Brain microvascular endothelial cell (primary cell): ENCODE results near the gene GRAMD1B.
"Not testable (repeated sequence)": the region's sequence is repeated elsewhere in the genome, so short reads cannot be mapped to it uniquely, and the experiment has no call there.

Experiments used
- DNase-seq: peaks from one replicate; pipeline ENCODE4 v3.0.0-alpha.2; 2020
- H3K27ac ChIP-seq: fragments of 250-450 bp; sonication (Bioruptor Pico); 2 replicates; pipeline ENCODE4 v1.5.1; 2020; ENCODE audit warnings: mild to moderate bottlenecking, moderate library complexity
- H3K27me3 ChIP-seq: fragments of 250-450 bp; sonication (Bioruptor Pico); replicated peaks from 2 replicates; pipeline ENCODE4 v1.5.1; 2020; ENCODE audit warnings: mild to moderate bottlenecking
- H3K36me3 ChIP-seq: fragments of 250-450 bp; sonication (Bioruptor Pico); replicated peaks from 2 replicates; pipeline ENCODE4 v1.5.1; 2020; ENCODE audit warnings: mild to moderate bottlenecking
- H3K4me3 ChIP-seq: 2 replicates; pipeline ENCODE4 v1.5.1; 2011; ENCODE audit warnings: low read depth, mild to moderate bottlenecking, control low read depth, low read length, moderate library complexity
- CTCF ChIP-seq: IDR thresholded peaks from 2 replicates; pipeline ENCODE4 v1.5.1; 2011; ENCODE audit warnings: low read depth, mild to moderate bottlenecking, moderate library complexity, low read length, control low read depth, inconsistent platforms; ENCODE audit errors: missing control alignments
- in situ Hi-C: cut with HindIII; loops from 2 replicates; pipeline ENCODE4 v1.10.0; 2017; ENCODE audit warnings: low sequenced_read_pairs, low pct_ligation_motif_present

The GRAMD1B gene

GRCh38 chr11:123519055-123519796 is 89.2 kb downstream of the GRAMD1B start:
- in situ Hi-C loops = no loop called here
- no peaks in the 10 kb centered on the region for H3K27me3 ChIP-seq
- no peak for TF ChIP-seq CTCF
- no peak overlapping the region for H3K27ac ChIP-seq
- DNase-seq = peak; percentile 15
- no peak overlapping the region for H3K4me3 ChIP-seq
- H3K36me3 ChIP-seq = no peaks in the 10 kb centered on the region

- TF ChIP-seq CTCF = no peak
- Histone ChIP-seq H3K4me3 (no peak overlapping the region), H3K27ac (no peak overlapping the region), H3K36me3 (no peaks in the 10 kb centered on the region), H3K27me3 (no peaks in the 10 kb centered on the region)
- in situ Hi-C loops = no loop called here
- DNase-seq = no peak
These were observed 89.7 kb downstream of the GRAMD1B start for GRCh38 chr11:123519797-123520193.

- H3K27me3 ChIP-seq, H3K36me3 ChIP-seq, H3K27ac ChIP-seq, in situ Hi-C loops, H3K4me3 ChIP-seq: not testable (repeated sequence)
- DNase-seq = peak; percentile 30
These were observed 90.4 kb downstream of the GRAMD1B start for GRCh38 chr11:123520476-123520875.

GRCh38 chr11:123521001-123521400 is 90.9 kb downstream of the GRAMD1B start:
- H3K36me3 ChIP-seq = no peaks in the 10 kb centered on the region
- no peaks in the 10 kb centered on the region for H3K27me3 ChIP-seq
- H3K4me3 ChIP-seq = no peak overlapping the region
- H3K27ac ChIP-seq = no peak overlapping the region
- in situ Hi-C loops = no loop called here
- DNase-seq = no peak
- TF ChIP-seq CTCF = no peak

DNA sequence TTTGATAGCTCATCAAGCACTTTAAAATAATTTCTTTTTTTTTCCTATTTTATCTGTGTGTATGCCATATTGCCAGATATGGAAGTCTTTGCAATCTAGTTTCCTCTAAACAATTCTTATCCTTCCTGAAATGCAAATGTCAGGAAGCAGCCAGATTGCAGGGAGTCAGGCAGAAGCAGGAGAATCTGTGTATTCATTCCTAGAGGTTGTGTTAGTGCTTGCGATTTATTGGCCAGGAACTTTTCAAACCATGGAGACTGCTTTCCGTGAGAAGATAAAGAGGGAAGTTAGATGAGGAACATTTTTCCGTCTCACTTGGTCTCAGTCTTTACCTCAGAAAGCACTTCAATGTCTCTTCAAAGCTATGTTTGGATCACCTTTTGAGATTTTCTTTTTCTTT is 91.9 kb downstream of the GRAMD1B start:
- no peaks in the 10 kb centered on the region for H3K36me3 ChIP-seq
- no peak for TF ChIP-seq CTCF
- no peaks in the 10 kb centered on the region for H3K27me3 ChIP-seq
- no peak overlapping the region for H3K27ac ChIP-seq
- no peak for DNase-seq
- H3K4me3 ChIP-seq = no peak overlapping the region
- in situ Hi-C loops = no loop called here

DNA sequence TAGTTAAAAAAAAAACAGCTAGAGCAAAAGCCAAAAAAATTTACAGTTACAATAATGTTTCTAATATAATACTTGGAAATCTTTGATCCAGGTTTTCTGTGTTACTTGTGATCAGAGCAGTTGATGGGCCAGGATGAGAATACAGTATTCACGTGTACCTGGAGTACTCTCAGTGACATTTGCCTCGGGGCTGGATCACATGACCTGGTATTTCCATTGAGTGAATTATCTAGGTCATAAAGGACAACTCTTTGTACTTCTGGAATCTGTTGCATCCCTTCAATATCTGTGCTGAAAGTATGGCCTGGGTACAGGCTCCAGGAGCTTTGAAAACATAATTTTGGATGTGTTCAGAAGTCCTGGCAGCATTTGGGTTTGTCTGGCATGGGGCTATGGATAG is 93.5 kb downstream of the GRAMD1B start:
- TF ChIP-seq CTCF = no peak
- no peaks in the 10 kb centered on the region for H3K36me3 ChIP-seq
- no peak for DNase-seq
- no peaks in the 10 kb centered on the region for H3K27me3 ChIP-seq
- in situ Hi-C loops = no loop called here
- no peak overlapping the region for H3K27ac ChIP-seq
- H3K4me3 ChIP-seq = no peak overlapping the region
